ENCODE results near the gene AKR1B1.

DNA sequence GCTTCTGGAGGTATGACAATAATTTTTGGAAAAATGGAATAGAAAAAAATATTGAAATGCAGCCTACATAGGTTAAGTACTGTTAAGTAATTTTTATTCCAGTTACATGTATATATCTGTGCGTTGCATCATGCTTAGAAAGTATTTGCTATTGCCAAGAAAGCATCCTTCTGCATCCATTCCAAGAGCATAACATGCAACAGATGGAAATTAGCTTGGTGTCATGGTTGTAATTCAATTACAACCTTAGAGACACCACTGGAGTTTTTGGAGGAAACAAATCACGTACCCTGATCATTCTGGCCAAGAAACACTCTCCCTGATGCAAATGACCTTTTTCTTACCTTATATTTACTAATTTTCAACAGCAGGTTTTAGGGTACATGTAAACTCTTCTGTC lies 1.7 kb downstream of the AKR1B1 start:
- TF ChIP-seq CTCF (conservative IDR thresholded peaks at IDR 0.05; ENCODE audit: low read depth, low read length), result no peak
- TF ChIP-seq POLR2A (IDR thresholded peaks at IDR 0.05; ENCODE audit: low read depth, low read length), result no peak
- TF ChIP-seq FOS (IDR thresholded peaks at IDR 0.05; ENCODE audit: low read depth, low read length), result no peak

Measured in IMR-90 (cell line).